Colonic mucosa (tissue), 4 donors: ENCODE measurements around the gene ANGPTL5. TPM values are rescaled to one million over a fixed set of nuclear protein-coding genes. Genes with fewer than 3 reads are reported as not detected.

Source experiments
- DNase-seq: peaks from one replicate; pipeline ENCODE4 v3.0.0-alpha.2; 2020
- H3K27ac ChIP-seq: fragments of 200-600 bp; one replicate; pipeline ENCODE4 v1.8.0; 2021
- H3K27me3 ChIP-seq: fragments of 200-600 bp; one replicate; pipeline ENCODE4 v1.8.0; 2021
- H3K36me3 ChIP-seq: fragments of 200-600 bp; one replicate; pipeline ENCODE4 v1.8.0; 2021
- H3K4me1 ChIP-seq: fragments of 200-600 bp; one replicate; pipeline ENCODE4 v1.8.0; 2021; ENCODE audit warnings: mild to moderate bottlenecking
- H3K4me3 ChIP-seq: fragments of 200-600 bp; one replicate; pipeline ENCODE4 v1.8.0; 2021
- H3K9ac ChIP-seq, 2 donors: one replicate each; pipeline ENCODE4 v1.7.0; 2013; ENCODE audit warnings: control low read depth in 2 of 2, low read depth in 2 of 2, low read length in 2 of 2
- H3K9me3 ChIP-seq: fragments of 200-600 bp; one replicate; pipeline ENCODE4 v1.8.0; 2021
- CTCF ChIP-seq: fragments of 200-600 bp; IDR thresholded peaks from one replicate; pipeline ENCODE4 v1.8.0; 2022; ENCODE audit warnings: antibody characterized with exemption, mild to moderate bottlenecking
- intact Hi-C: fragments of 100-400 bp; cut with DNase I; formaldehyde crosslinking; loops from one replicate; pipeline ENCODE4 v1.14.1; 2022
- total RNA-seq, 2 donors: library from RNA; stranded (reverse); fragmentation: NEBNext Ultra II Directional in 1 of 2; extraction: Animal tissue kit (Norgen Biotek cat#: 25700) in 1 of 2; gene quantifications; one replicate each; pipeline ENCODE4 v1.2.1, GENCODE V29; 2021
- donor health status: healthy.
- donor health status: DM: no; HTN: no; CAD: no.
- donor health status: DM: no; HTN: no; CAD: no.

The ANGPTL5 gene
- total RNA-seq, 2 donors from 2014 or later = not detected

- DNase-seq = no peak
- Histone ChIP-seq H3K9ac (peak overlapping the region in 1 of 2 donors; percentile 62), H3K36me3 (no peaks in the 10 kb centered on the region), H3K27ac (peak overlapping the region; percentile 71), H3K27me3 (no peaks in the 10 kb centered on the region), H3K9me3 (no peaks in the 10 kb centered on the region), H3K4me1 (peaks cover 7% of the 10 kb centered on the region), H3K4me3 (peak overlapping the region; percentile 79)
- TF ChIP-seq CTCF = no peak
- intact Hi-C loops = no loop called here
These were observed 2.0 kb downstream of the ANGPTL5 start for GRCh38 chr11:101914341-101914737.

GRCh38 chr11:101913656-101914055 lies 2.7 kb downstream of the ANGPTL5 start:
- no peak overlapping the region for H3K4me3 ChIP-seq
- peaks cover 7% of the 10 kb centered on the region for H3K4me1 ChIP-seq
- no peaks in the 10 kb centered on the region for H3K36me3 ChIP-seq
- DNase-seq = no peak
- H3K27ac ChIP-seq = peak overlapping the region; percentile 71
- no peaks in the 10 kb centered on the region for H3K9me3 ChIP-seq
- intact Hi-C loops = no loop called here
- no peak for TF ChIP-seq CTCF
- H3K9ac ChIP-seq = no peak overlapping the region
- H3K27me3 ChIP-seq = no peaks in the 10 kb centered on the region

- Histone ChIP-seq H3K4me3 (no peak overlapping the region), H3K36me3 (no peaks in the 10 kb centered on the region), H3K4me1 (peaks cover 7% of the 10 kb centered on the region), H3K27me3 (no peaks in the 10 kb centered on the region), H3K9ac (no peak overlapping the region), H3K9me3 (no peaks in the 10 kb centered on the region), H3K27ac (no peak overlapping the region)
- intact Hi-C loops = no loop called here
- TF ChIP-seq CTCF = no peak
- no peak for DNase-seq
These were observed 3.5 kb downstream of the ANGPTL5 start for GRCh38 chr11:101912823-101913284.

- Histone ChIP-seq H3K27ac (no peak overlapping the region), H3K4me3 (no peak overlapping the region), H3K4me1 (peaks cover 2% of the 10 kb centered on the region), H3K9me3 (no peaks in the 10 kb centered on the region), H3K9ac (no peak overlapping the region), H3K36me3 (no peaks in the 10 kb centered on the region), H3K27me3 (no peaks in the 10 kb centered on the region)
- DNase-seq = no peak
- intact Hi-C loops = no loop called here
- no peak for TF ChIP-seq CTCF
These were observed 7.2 kb downstream of the ANGPTL5 start for GRCh38 chr11:101909087-101909486.

GRCh38 chr11:101907815-101908214 lies 8.5 kb downstream of the ANGPTL5 start:
- intact Hi-C loops = no loop called here
- H3K36me3 ChIP-seq = no peaks in the 10 kb centered on the region

More at GRCh38 chr11:101907815-101908214, 8.5 kb downstream of the ANGPTL5 start:
- no peak for DNase-seq
- TF ChIP-seq CTCF = no peak
- Histone ChIP-seq H3K4me3 (no peak overlapping the region), H3K9me3 (no peaks in the 10 kb centered on the region), H3K4me1 (no peaks in the 10 kb centered on the region), H3K9ac (no peak overlapping the region), H3K27ac (no peak overlapping the region), H3K27me3 (no peaks in the 10 kb centered on the region)
